ENCODE measurements around the gene CBX7.

DNA sequence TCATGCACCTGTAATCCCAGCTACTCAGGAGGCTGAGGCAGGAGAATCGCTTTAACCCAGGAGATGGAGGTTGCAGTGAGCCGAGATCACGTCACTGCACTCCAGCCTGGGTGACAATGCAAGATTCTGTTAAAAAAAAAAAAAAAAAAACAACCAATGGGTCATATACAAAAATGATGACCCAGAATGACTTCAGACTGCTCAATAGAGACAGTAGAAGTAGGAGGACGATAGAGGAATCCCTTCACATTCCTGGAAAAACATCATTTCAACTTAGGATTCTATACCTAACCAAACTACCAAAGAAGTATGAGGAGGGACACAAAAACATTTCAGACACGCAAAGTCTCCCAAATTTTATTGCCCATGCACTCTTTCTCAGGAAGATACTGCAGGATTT lies 14.1 kb upstream of the CBX7 start:
- TF ChIP-seq, protein P1, sequence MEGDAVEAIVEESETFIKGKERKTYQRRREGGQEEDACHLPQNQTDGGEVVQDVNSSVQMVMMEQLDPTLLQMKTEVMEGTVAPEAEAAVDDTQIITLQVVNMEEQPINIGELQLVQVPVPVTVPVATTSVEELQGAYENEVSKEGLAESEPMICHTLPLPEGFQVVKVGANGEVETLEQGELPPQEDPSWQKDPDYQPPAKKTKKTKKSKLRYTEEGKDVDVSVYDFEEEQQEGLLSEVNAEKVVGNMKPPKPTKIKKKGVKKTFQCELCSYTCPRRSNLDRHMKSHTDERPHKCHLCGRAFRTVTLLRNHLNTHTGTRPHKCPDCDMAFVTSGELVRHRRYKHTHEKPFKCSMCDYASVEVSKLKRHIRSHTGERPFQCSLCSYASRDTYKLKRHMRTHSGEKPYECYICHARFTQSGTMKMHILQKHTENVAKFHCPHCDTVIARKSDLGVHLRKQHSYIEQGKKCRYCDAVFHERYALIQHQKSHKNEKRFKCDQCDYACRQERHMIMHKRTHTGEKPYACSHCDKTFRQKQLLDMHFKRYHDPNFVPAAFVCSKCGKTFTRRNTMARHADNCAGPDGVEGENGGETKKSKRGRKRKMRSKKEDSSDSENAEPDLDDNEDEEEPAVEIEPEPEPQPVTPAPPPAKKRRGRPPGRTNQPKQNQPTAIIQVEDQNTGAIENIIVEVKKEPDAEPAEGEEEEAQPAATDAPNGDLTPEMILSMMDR (IDR thresholded peaks at IDR 0.05): no peak
- TF ChIP-seq EP300 (IDR thresholded peaks at IDR 0.05) (no peak), POLR2AphosphoS5 (IDR thresholded peaks at IDR 0.05) (no peak)
